ENCODE data around the gene MGARP.
"Not testable (repeated sequence)": the region's sequence is repeated elsewhere in the genome, so short reads cannot be mapped to it uniquely, and the experiment has no call there.

The MGARP gene

GRCh38 chr4:139279760-139280620, at the start of gene MGARP:
TSS of gene MGARP (minus strand) at chr4:139280225. CDS start at chr4:139280158, 67 bp downstream.
- H3K4me3 ChIP-seq (ENCODE audit: low read depth, low read length): peak within 1 kb of the TSS; percentile 38

DNA sequence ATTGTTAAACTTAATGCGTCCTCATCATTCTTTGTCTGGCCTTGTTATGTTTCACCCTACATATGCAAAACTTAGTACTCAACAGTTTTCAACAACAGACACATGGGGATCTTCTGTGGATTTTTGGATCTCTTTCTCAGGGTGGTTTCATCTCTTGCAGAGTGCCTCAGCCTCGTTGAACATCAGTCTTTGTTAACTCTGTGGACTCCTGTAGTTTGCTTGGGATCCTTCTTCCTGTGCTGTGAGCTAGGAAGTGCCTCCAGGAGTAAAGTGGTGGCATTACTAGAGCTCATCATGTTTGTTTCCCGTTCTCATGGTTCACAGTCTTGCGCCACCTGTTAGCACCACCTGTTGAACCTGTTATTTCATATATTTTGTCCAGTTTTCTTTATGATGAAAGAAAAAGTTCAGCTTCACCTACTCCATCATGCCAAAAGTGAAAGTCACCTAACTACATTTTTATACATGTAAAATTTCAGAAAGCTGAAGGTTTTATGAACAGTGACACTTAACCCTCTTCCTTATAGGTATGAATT, 49.7 kb upstream of the MGARP start:
- H3K4me3 ChIP-seq (ENCODE audit: low read depth, low read length): no peak overlapping the region

GRCh38 chr4:139324620-139325019, 44.6 kb upstream of the MGARP start:
- H3K4me3 ChIP-seq (ENCODE audit: low read depth, low read length): no peak overlapping the region

GRCh38 chr4:139322541-139322940, 42.5 kb upstream of the MGARP start:
- H3K4me3 ChIP-seq (ENCODE audit: low read depth, low read length): not testable (repeated sequence)

GRCh38 chr4:139322070-139322469, 42.0 kb upstream of the MGARP start:
- not testable (repeated sequence) for H3K4me3 ChIP-seq (ENCODE audit: low read depth, low read length)

- H3K4me3 ChIP-seq (ENCODE audit: low read depth, low read length): no peak overlapping the region
These were observed 39.5 kb upstream of the MGARP start for GRCh38 chr4:139319571-139319970.

- H3K4me3 ChIP-seq (ENCODE audit: low read depth, low read length): no peak overlapping the region
These were observed 37.6 kb upstream of the MGARP start for GRCh38 chr4:139317635-139318034.

DNA sequence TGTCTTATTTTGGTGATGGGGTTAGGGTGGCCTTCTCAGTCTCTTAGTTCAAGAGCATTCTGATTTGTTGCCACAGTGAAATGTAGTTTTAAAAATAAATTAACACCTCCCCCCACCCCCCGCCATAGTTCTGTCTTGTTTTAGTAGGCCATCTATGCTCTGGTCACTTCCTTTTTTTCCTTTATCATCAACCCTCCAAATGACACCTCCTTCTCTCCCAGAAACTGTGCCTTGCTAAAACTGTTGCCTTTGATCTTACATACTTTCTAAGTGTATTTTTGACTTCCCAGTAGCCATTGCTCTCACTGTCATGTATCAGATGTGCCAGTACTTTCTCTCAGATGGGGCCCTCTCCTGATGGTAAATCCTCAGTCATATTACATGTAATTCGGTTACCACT, 36.7 kb upstream of the MGARP start:
- no peak overlapping the region for H3K4me3 ChIP-seq (ENCODE audit: low read depth, low read length)

- no peak overlapping the region for H3K4me3 ChIP-seq (ENCODE audit: low read depth, low read length)
These were observed 35.2 kb upstream of the MGARP start for GRCh38 chr4:139315221-139315675.

- no peak overlapping the region for H3K4me3 ChIP-seq (ENCODE audit: low read depth, low read length)
These were observed 34.2 kb upstream of the MGARP start for GRCh38 chr4:139314047-139314800.

DNA sequence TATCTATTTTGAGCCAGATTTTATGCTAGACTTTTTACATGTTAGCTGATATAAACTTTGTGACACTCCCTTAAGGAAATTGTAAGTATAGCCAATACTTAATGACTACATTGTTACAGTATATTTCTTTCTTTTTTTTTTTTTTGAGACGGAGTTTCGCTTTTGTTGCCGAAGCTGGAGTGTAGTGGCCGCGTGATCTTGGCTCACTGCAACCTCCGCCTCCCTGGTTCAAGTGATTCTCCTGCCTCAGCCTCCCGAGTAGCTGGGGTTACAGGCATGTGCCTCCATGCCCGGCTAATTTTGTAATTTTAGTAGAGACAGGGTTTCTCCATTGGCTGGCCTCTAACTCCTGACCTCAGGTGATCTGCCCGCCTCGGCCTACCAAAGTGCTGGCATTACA, 33.4 kb upstream of the MGARP start:
- H3K4me3 ChIP-seq (ENCODE audit: low read depth, low read length): not testable (repeated sequence)

DNA sequence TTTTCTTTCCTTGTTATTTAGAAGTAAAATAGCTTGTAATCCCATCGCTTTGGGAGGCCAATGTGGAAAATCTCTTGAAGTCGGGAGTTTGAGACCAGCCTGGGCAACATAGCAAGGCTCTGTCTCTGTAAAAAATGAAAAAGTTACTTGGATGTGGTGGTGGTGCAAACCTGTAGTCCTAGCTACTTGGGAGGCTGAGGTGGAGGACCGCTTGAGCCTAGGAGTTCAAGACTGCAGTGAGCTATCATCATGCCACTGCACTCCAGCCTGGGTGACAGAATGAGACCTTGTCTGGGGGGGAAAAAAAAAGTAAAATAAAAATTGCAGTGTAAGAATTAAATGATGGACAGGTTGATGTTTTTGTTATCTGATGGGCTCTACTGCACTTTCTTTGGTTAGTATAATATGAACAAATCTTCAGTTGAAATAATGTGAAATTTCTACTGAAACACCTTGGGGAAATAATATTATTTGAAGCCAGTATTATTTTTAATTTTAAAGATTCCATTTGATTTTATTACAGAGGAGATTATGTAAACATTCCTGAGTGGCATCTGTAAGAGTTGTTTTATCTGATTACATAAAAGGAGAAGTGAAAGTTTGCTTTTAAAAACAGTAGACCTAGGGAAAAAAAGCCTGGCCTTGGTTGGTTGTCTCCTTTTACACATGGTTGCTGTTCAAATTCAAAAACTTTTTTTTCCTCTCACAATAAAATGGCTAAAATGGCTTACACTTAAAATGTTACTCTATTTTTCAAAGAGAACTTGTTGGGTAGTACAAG, 32.7 kb upstream of the MGARP start:
- H3K4me3 ChIP-seq (ENCODE audit: low read depth, low read length): no peak overlapping the region

GRCh38 chr4:139311909-139312308, 31.9 kb upstream of the MGARP start:
- H3K4me3 ChIP-seq (ENCODE audit: low read depth, low read length): no peak overlapping the region

GRCh38 chr4:139304920-139305319, 24.9 kb upstream of the MGARP start:
- H3K4me3 ChIP-seq (ENCODE audit: low read depth, low read length): no peak overlapping the region

DNA sequence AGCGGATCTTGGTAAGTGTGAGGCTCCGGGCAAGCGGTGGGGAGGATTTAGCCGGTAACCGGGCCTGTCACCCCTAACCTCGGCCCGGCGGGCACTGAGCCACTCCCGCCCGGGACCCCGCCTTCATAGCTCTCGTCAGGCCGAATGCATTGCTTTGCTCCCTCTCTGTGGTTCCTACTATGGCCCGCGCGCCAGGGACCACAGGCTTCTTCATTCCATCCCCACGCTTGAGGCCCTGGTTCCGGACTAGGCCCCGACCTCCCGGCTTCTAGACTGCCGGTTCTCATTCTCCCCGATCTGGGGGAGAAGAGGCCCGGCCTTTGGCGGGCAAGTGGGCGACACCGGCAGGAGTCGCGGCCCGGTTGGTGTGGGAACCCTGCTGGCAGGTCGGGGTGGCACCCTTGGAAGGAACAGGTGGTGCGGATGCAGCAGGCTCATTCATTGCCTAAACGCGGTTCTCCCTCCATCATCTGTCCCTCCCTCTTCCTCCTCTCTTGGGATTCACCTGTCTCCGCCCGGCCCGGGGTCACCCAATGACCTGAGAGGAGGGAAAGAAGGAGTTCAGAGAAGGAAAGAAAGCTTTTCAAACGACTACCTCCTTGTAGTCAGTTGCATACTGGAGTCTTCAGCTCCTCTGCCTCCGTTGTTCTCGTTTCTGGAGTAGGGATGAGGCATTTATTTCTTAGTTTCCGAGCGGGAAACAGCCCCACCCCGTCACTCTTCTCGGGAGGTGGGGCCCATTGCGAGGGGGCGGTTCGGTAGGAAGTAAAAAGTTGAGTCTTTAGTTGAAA, 22.0 kb upstream of the MGARP start, which contains the start of gene NDUFC1:
NDUFC1 (minus strand) TSS at position 657 of the 791 bp plus-strand sequence. CDS start 6,679 bp downstream, outside the sequence.
- H3K4me3 ChIP-seq (ENCODE audit: low read depth, low read length): peak within 1 kb of the TSS; percentile 97

- H3K4me3 ChIP-seq (ENCODE audit: low read depth, low read length): peak within 1 kb of the TSS; percentile 97
These were observed 21.2 kb upstream of the MGARP start, which contains the start of gene NAA15 for GRCh38 chr4:139301113-139301820. TSS of gene NAA15 (plus strand) at chr4:139301505. CDS start at chr4:139301778, 273 bp downstream.

GRCh38 chr4:139300431-139301112, 20.5 kb upstream of the MGARP start:
- H3K4me3 ChIP-seq (ENCODE audit: low read depth, low read length): peak overlapping the region; percentile 97

DNA sequence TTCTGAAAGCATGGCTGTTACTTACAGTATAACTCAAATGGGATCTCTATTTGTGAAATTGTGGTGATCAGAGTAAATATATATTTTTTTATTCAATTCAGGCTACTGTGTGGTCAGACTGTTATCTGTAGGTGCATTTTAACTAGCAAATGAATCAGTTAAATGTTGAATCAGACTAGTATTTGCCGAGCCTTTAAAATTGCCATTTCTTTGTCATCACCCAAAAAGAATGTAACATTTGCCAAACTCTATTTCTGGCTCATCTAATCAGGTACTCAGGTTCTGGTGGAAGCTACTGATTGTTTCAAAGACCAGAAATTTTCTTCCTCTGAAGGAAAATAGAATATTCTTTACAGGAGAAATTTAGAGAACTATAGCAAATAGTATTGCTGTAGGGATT, 19.5 kb upstream of the MGARP start:
- no peak overlapping the region for H3K4me3 ChIP-seq (ENCODE audit: low read depth, low read length)

- no peak overlapping the region for H3K4me3 ChIP-seq (ENCODE audit: low read depth, low read length)
These were observed 17.0 kb upstream of the MGARP start for GRCh38 chr4:139297001-139297410.

Data from iPS-11a (cell line).